GM13977 (cell line): ENCODE data around the gene KCNH2.

Source experiments
- DNase-seq: peaks from one replicate; pipeline ENCODE4 v3.0.0; 2012; ENCODE audit warnings: low spot score
- CTCF ChIP-seq: IDR thresholded peaks from 2 replicates; pipeline ENCODE4 v1.5.1; 2012; ENCODE audit warnings: mild to moderate bottlenecking, control low read depth; ENCODE audit not compliant: insufficient read depth; ENCODE audit errors: extremely low read depth, missing control alignments
- in situ Hi-C: fragments of 300-500 bp; cut with MboI; formaldehyde crosslinking; loops from one replicate; pipeline ENCODE4 v1.12.0; 2022; ENCODE audit warnings: low sequenced_read_pairs, low pct_unique_long_range_greater_than_20kb, mixed read lengths, inconsistent platforms; ENCODE audit not compliant: unreplicated experiment

KCNH2 gene

DNA sequence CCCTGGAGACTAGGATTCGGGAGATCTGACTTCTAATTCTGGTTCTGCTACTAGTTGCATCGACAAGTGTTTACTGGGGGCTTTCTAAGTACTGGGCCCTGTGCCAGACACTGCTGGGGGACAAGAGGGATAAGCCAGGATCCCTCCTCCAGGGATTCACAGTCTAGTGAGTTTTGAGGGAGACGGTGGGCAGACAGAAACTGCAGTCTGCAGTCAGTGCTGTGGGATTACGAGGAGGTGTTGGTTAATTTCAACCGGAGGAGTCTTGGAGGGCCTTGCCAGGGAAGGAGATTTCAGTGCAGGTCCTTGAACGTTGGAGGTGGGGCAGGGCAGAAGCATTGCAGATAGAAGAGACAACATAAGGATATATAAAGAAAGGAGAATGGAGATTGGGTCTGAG is 3.5 kb upstream of the KCNH2 start:
- TF ChIP-seq CTCF = no peak
- DNase-seq = no peak
- in situ Hi-C loops = no loop called here

GRCh38 chr7:150980663-150981062 is 2.5 kb upstream of the KCNH2 start:
- in situ Hi-C loops = no loop called here
- TF ChIP-seq CTCF = no peak
- DNase-seq = no peak

DNA sequence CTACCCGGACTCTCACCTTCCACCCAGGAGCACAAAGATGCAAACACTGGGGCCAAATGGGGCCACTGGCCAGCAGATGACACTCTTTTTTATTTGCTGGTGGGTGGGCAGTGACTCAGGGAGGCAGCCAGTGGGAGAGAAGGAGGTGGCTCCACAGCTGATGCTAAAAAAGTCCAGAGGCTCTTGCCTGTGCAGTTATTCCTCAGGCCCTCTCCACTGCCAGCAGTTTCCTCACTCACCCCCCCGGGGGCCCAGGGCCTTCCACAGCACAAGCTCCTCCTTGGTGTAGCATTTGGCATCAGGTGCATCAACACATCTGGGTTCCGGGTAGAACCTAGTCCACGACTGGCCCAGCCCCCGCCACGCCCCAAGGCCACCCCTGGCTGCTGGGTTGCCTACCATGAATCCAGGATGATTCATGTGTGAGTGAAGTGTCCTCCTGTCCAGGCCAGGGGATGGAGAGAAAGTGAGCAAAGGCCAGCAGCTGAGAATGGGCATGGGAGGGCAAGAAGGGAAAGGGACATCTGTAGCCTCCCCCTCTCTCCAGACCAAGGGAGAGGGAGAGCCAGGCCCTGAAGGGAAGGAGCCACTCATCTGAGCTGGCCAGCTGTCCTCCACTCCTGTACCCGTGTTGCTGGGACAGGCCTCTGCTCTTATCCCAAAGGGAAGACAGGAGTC is 1.7 kb upstream of the KCNH2 start:
- in situ Hi-C loops = no loop called here
- DNase-seq = no peak
- no peak for TF ChIP-seq CTCF

DNA sequence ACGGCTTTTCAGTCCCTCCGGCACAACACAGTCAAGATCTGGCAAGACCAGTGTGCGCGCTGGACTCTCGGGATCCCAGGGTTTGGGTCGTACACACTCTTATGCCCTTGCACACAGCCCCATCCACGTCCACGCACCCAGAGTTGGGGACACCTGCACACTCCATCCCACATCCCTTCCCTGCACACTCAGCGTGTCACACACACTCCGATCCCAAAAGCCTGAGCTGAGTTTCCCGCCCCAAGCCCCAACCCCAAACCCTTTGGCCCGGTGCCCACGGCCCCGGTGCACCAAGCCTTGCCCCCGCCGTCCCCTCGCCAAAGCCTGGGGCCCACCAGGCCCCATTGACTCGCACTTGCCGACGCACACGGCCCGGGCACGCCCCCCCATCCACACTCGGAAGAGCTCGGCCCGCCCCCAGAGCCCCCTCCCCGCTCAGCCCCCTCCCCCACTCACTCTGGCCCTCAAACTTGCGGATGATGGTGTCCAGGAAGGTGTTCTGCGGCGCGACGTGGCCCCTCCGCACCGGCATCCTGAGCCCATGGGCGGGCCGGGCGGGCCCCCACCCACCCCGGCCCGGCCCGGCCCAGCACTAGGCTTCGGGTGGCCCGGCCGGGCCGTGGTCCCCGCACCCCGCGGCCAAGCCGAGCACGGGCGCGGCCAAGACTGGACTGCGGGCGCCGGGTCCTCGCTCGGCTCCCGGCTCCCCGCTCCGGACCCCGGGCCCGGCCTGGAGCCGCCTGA is 567 bp downstream of the KCNH2 start:
- DNase-seq = no peak
- TF ChIP-seq CTCF = no peak
- in situ Hi-C loops = no loop called here

GRCh38 chr7:150976529-150977381 is 1.4 kb downstream of the KCNH2 start:
- no peak for TF ChIP-seq CTCF
- in situ Hi-C loops = no loop called here
- no peak for DNase-seq

GRCh38 chr7:150975536-150976319 is 2.4 kb downstream of the KCNH2 start:
- in situ Hi-C loops = no loop called here
- TF ChIP-seq CTCF = no peak
- DNase-seq = no peak
